Esophagus muscularis mucosa (tissue), 4 donors: ENCODE data around the gene HDC. TPM values are rescaled to one million over a fixed set of nuclear protein-coding genes. Genes with fewer than 3 reads are reported as not detected.

Experiments used
- DNase-seq: peaks from one replicate; pipeline ENCODE4 v3.0.0-alpha.2; 2017; ENCODE audit errors: extremely low spot score
- H3K27ac ChIP-seq, 4 donors: fragments of 200-600 bp; sonication (generic); replicated peaks in 1 of 4; 1 replicate in 3 of 4; 2 replicates in 1 of 4; pipeline ENCODE4 v1.5.1; 2016 to 2019; ENCODE audit warnings: mild to moderate bottlenecking in 1 of 4
- H3K27me3 ChIP-seq, 4 donors: fragments of 200-600 bp; sonication (generic); one replicate each; pipeline versions ENCODE4 v1.5.1 to v1.6.0; 2016 to 2019
- H3K36me3 ChIP-seq, 4 donors: fragments of 200-600 bp; sonication (generic); one replicate each; pipeline ENCODE4 v1.5.1; 2016 to 2019
- H3K4me1 ChIP-seq, 4 donors: fragments of 200-600 bp; sonication (generic); one replicate each; pipeline ENCODE4 v1.5.1; 2016 to 2019
- H3K4me3 ChIP-seq, 4 donors: fragments of 200-600 bp; sonication (generic); 1 replicate in 2 of 4; 2 replicates in 2 of 4; pipeline ENCODE4 v1.5.1; 2016 to 2019; ENCODE audit warnings: mild to moderate bottlenecking in 4 of 4, moderate library complexity in 1 of 4
- H3K9me3 ChIP-seq, 4 donors: fragments of 200-600 bp; sonication (generic); 1 replicate in 3 of 4; 2 replicates in 1 of 4; pipeline ENCODE4 v1.5.1; 2016 to 2019
- EP300 ChIP-seq: sonication (generic); formaldehyde crosslinking; IDR thresholded peaks from one replicate; pipeline ENCODE4 v1.6.1; 2017; ENCODE audit warnings: antibody characterized with exemption
- POLR2A ChIP-seq: fragments of 450-650 bp; IDR thresholded peaks from one replicate; pipeline ENCODE4 v1.6.1; 2017; ENCODE audit warnings: antibody characterized with exemption, moderate library complexity, mild to moderate bottlenecking, low read depth
- POLR2AphosphoS5 ChIP-seq, 2 donors: sonication (generic); formaldehyde crosslinking; IDR thresholded peaks; one replicate each; pipeline ENCODE4 v1.6.1; 2017; ENCODE audit warnings: antibody characterized with exemption in 2 of 2
- whole genome bisulfite sequencing: methylation state at CpG from one replicate; pipeline ENCODE4 v1.1.5; 2018; 5-methylcytosine and 5-hydroxymethylcytosine counted together
- intact Hi-C: fragments of 100-400 bp; cut with DNase I; formaldehyde crosslinking; loops from one replicate; pipeline ENCODE4 v1.15.1; 2023
- total RNA-seq, 4 donors: library from RNA; depleted of rRNA; stranded (reverse); fragments of >200 nt; gene quantifications; one replicate each; pipeline versions ENCODE4 v1.1.0 to v1.2.1, GENCODE V29; 2016
- TF ChIP-seq, protein P1 (sequence below), 3 experiments: fragments of 200-600 bp in 2 of 3; fragments of 450-650 bp in 1 of 3; sonication (generic) in 2 of 3; IDR thresholded peaks; one replicate each; pipeline ENCODE4 v1.5.1; 2017 to 2019; ENCODE audit warnings: antibody characterized with exemption in 3 of 3, mild to moderate bottlenecking in 2 of 3, moderate library complexity in 1 of 3

HDC gene
- total RNA-seq, 4 donors from 2014 or later = 0.39 to 7.0 (median 3.5) TPM

DNA sequence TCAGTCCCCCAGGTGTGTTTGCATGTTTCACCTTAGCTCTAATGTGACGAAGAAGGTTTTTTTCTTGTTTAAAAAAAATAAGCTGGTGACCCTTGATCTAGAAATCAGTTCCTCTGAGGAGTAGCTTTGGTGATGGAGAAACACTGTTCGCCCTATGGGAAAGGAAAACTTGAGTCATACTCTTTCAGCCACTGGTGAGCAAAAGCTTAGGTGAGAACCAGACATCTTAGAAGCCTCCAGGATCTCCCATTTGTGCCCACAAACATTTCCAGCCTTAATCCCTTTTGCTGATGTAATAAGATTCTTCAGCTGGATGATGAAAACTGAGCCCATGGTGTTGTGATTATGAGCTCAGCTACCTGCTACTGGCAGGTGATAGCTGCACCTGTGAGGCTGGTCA is 45.7 kb downstream of the HDC start:
- 97% methylated on average over 2 of the region's 2 CpGs for WGBS
- no peak for TF ChIP-seq POLR2AphosphoS5 (IDR thresholded peaks at IDR 0.05)
- TF ChIP-seq, protein P1, sequence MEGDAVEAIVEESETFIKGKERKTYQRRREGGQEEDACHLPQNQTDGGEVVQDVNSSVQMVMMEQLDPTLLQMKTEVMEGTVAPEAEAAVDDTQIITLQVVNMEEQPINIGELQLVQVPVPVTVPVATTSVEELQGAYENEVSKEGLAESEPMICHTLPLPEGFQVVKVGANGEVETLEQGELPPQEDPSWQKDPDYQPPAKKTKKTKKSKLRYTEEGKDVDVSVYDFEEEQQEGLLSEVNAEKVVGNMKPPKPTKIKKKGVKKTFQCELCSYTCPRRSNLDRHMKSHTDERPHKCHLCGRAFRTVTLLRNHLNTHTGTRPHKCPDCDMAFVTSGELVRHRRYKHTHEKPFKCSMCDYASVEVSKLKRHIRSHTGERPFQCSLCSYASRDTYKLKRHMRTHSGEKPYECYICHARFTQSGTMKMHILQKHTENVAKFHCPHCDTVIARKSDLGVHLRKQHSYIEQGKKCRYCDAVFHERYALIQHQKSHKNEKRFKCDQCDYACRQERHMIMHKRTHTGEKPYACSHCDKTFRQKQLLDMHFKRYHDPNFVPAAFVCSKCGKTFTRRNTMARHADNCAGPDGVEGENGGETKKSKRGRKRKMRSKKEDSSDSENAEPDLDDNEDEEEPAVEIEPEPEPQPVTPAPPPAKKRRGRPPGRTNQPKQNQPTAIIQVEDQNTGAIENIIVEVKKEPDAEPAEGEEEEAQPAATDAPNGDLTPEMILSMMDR (IDR thresholded peaks at IDR 0.05) = no peak
- TF ChIP-seq POLR2A = no peak
- no peak for TF ChIP-seq EP300
- H3K9me3 ChIP-seq = no peaks in the 10 kb centered on the region
- H3K4me1 ChIP-seq = no peaks in the 10 kb centered on the region
- H3K4me3 ChIP-seq = no peak overlapping the region
- DNase-seq = no peak
- no peak overlapping the region for H3K27ac ChIP-seq
- no peaks in the 10 kb centered on the region for H3K27me3 ChIP-seq
- intact Hi-C loops = no loop called here
- H3K36me3 ChIP-seq = no peaks in the 10 kb centered on the region

DNA sequence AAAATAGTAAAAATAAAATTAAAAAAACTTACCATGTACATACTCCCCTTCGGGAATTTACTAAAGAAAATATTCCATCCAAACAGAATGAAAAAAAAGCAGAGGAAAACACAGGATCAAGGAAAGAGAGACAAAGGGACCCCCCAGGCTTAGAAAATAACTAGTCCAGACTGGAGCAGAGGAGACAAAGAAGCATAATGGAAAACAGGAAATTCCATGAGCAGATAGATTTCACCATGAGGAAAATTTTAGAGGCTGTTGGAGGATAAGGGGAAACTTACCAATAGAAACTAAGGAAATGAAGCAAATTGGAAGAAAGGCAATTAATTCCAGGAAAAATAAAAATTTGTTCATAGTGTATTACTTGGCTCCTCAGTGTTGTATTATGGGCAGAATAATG is 46.8 kb downstream of the HDC start:
- Histone ChIP-seq H3K36me3 (no peaks in the 10 kb centered on the region), H3K9me3 (no peaks in the 10 kb centered on the region), H3K27me3 (no peaks in the 10 kb centered on the region), H3K4me3 (no peak overlapping the region), H3K27ac (no peak overlapping the region), H3K4me1 (no peaks in the 10 kb centered on the region)
- TF ChIP-seq POLR2A (no peak), POLR2AphosphoS5 (IDR thresholded peaks at IDR 0.05) (no peak), EP300 (no peak)
- TF ChIP-seq, protein P1 (IDR thresholded peaks at IDR 0.05) = no peak
- 66% methylated on average over 1 of the region's 1 CpG for WGBS
- intact Hi-C loops = no loop called here
- DNase-seq = no peak

GRCh38 chr15:50218291-50218690 is 47.2 kb downstream of the HDC start:
- H3K27ac ChIP-seq = no peak overlapping the region
- TF ChIP-seq, protein P1 (IDR thresholded peaks at IDR 0.05) = no peak
- TF ChIP-seq POLR2A (no peak), EP300 (no peak), POLR2AphosphoS5 (IDR thresholded peaks at IDR 0.05) (no peak)
- WGBS = 54% methylated on average over 1 of the region's 1 CpG
- DNase-seq = no peak
- peaks cover 0 to under 1% (median 0%) of the 10 kb centered on the region in 4 donors for H3K9me3 ChIP-seq
- no peaks in the 10 kb centered on the region for H3K4me1 ChIP-seq
- no peaks in the 10 kb centered on the region for H3K27me3 ChIP-seq
- intact Hi-C loops = no loop called here
- no peak overlapping the region for H3K4me3 ChIP-seq
- H3K36me3 ChIP-seq = no peaks in the 10 kb centered on the region

- no peak overlapping the region for H3K4me3 ChIP-seq
- intact Hi-C loops = no loop called here
- TF ChIP-seq, protein P1 (IDR thresholded peaks at IDR 0.05) = no peak
- no peak for TF ChIP-seq EP300
- no peak for TF ChIP-seq POLR2A
- no peak for TF ChIP-seq POLR2AphosphoS5 (IDR thresholded peaks at IDR 0.05)
- H3K36me3 ChIP-seq = no peaks in the 10 kb centered on the region
- DNase-seq = no peak
- no peak overlapping the region for H3K27ac ChIP-seq
- H3K4me1 ChIP-seq = no peaks in the 10 kb centered on the region
- no peaks in the 10 kb centered on the region for H3K27me3 ChIP-seq
- WGBS = 71% methylated on average over 8 of the region's 8 CpGs
- peaks cover 0 to 11% (median 0%) of the 10 kb centered on the region in 4 donors for H3K9me3 ChIP-seq
Measured at GRCh38 chr15:50210462-50211157, 54.9 kb downstream of the HDC start.

DNA sequence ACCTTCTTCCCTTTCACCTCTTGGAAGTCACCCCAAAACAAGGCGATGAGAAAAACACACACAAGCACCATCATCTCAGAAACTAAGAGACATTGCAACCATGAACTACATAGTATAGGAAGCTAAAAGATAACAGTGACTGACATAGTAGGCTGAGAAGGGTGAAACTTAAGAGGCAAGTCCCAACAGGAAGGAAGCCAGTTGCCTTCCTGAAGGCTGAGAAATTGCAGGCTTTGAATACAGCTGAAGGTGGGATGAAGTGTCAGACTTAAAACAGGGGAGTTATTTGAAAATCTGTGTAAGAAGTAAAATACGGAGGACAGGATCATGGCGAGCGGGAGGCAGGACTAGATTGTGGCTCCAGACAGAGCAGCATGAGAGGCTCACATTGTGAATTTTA is 55.7 kb downstream of the HDC start:
- H3K9me3 ChIP-seq = peaks cover 0 to 11% (median 0%) of the 10 kb centered on the region in 4 donors
- no peak for DNase-seq
- 81% methylated on average over 4 of the region's 4 CpGs for WGBS
- H3K4me1 ChIP-seq = no peaks in the 10 kb centered on the region
- TF ChIP-seq POLR2AphosphoS5 (IDR thresholded peaks at IDR 0.05) (no peak), EP300 (no peak), POLR2A (no peak)
- TF ChIP-seq, protein P1 (IDR thresholded peaks at IDR 0.05) = no peak
- no peak overlapping the region for H3K27ac ChIP-seq
- intact Hi-C loops = no loop called here
- H3K27me3 ChIP-seq = no peaks in the 10 kb centered on the region
- no peaks in the 10 kb centered on the region for H3K36me3 ChIP-seq
- H3K4me3 ChIP-seq = no peak overlapping the region
